WTC11 (cell line): Measurements from ENCODE around the gene OPN4. TPM values are rescaled to one million over a fixed set of nuclear protein-coding genes. Genes with fewer than 3 reads are reported as not detected.

ENCODE experiments used
- ATAC-seq: fragments of 200-7000 bp; cut with Tn5 transposase; 2 replicates; pipeline ENCODE4 v1.10.0; 2021; ENCODE audit warnings: mild to moderate bottlenecking, moderate library complexity
- CTCF ChIA-PET: fragments of 300-600 bp; sonication (Branson Sonifier 250); formaldehyde crosslinking; loops from one replicate; lab custom pipeline; 2021; ENCODE audit warnings: antibody characterized with exemption; lab: Charles Lee
- POLR2A ChIA-PET: fragments of 350-600 bp; sonication (Branson Sonifier 250); formaldehyde crosslinking; loops from one replicate; lab custom pipeline; 2021; ENCODE audit warnings: antibody characterized with exemption; lab: Charles Lee
- DNase-seq: peaks from one replicate; pipeline ENCODE4 v3.0.0; 2021; ENCODE audit warnings: low spot score
- H3K27ac Mint-ChIP-seq: 2 replicates; pipeline ENCODE4 v1.8.0; 2021; ENCODE audit warnings: mixed read lengths
- H3K27me3 Mint-ChIP-seq: 2 replicates; pipeline ENCODE4 v1.8.0; 2021; ENCODE audit warnings: low read depth, mild to moderate bottlenecking, moderate library complexity, mixed read lengths
- H3K36me3 Mint-ChIP-seq: 2 replicates; pipeline ENCODE4 v1.8.0; 2021; ENCODE audit warnings: mixed read lengths
- H3K4me1 Mint-ChIP-seq: 2 replicates; pipeline ENCODE4 v1.8.0; 2022; ENCODE audit warnings: mixed read lengths
- H3K4me3 Mint-ChIP-seq: 2 replicates; pipeline ENCODE4 v1.8.0; 2021; ENCODE audit warnings: mild to moderate bottlenecking, moderate library complexity, mixed read lengths
- H3K9me3 Mint-ChIP-seq: 2 replicates; pipeline ENCODE4 v1.8.0; 2021; ENCODE audit warnings: mixed read lengths
- ARID4B ChIP-seq: sonication (generic); formaldehyde crosslinking; IDR thresholded peaks from 2 replicates; pipeline ENCODE4 v1.8.0; 2023; ENCODE audit warnings: missing genetic modification reagents, mild to moderate bottlenecking, borderline replicate concordance
- ATF2 ChIP-seq: sonication (generic); formaldehyde crosslinking; IDR thresholded peaks from 2 replicates; pipeline ENCODE4 v1.8.1; 2022; ENCODE audit warnings: low read depth, missing genetic modification reagents, borderline replicate concordance
- IRF2 ChIP-seq: sonication (generic); formaldehyde crosslinking; IDR thresholded peaks from 2 replicates; pipeline ENCODE4 v1.8.0; 2022; ENCODE audit warnings: low read depth, missing genetic modification reagents, borderline replicate concordance
- KAT7 ChIP-seq: sonication (generic); formaldehyde crosslinking; IDR thresholded peaks from 2 replicates; pipeline ENCODE4 v1.8.1; 2023; ENCODE audit warnings: missing genetic modification reagents, mild to moderate bottlenecking, borderline replicate concordance
- NFE2L1 ChIP-seq: sonication (generic); formaldehyde crosslinking; IDR thresholded peaks from 2 replicates; pipeline ENCODE4 v1.8.1; 2023; ENCODE audit warnings: missing genetic modification reagents
- NR1H2 ChIP-seq: sonication (generic); formaldehyde crosslinking; IDR thresholded peaks from 2 replicates; pipeline ENCODE4 v1.9.0; 2021; ENCODE audit warnings: mild to moderate bottlenecking, moderate library complexity, missing genetic modification reagents
- NR2C2 ChIP-seq: sonication (generic); formaldehyde crosslinking; IDR thresholded peaks from 2 replicates; pipeline ENCODE4 v1.8.0; 2022; ENCODE audit warnings: mild to moderate bottlenecking, missing genetic modification reagents
- SMAD3 ChIP-seq: sonication (generic); formaldehyde crosslinking; IDR thresholded peaks from 2 replicates; pipeline ENCODE4 v1.8.0; 2022; ENCODE audit warnings: missing genetic modification reagents, mild to moderate bottlenecking, borderline replicate concordance
- ZMAT4 ChIP-seq: fragments of 250-450 bp; sonication (Bioruptor Pico); IDR thresholded peaks from 2 replicates; pipeline ENCODE4 v1.9.0; 2021; ENCODE audit warnings: mild to moderate bottlenecking
- ZNF121 ChIP-seq: sonication (generic); formaldehyde crosslinking; IDR thresholded peaks from 2 replicates; pipeline ENCODE4 v1.8.0; 2023; ENCODE audit warnings: missing genetic modification reagents
- ZNF425 ChIP-seq: fragments of 250-450 bp; sonication (Bioruptor Pico); conservative IDR thresholded peaks from 2 replicates; pipeline ENCODE4 v1.9.0; 2021; ENCODE audit warnings: mild to moderate bottlenecking
- ZNF512 ChIP-seq: sonication (generic); formaldehyde crosslinking; IDR thresholded peaks from 2 replicates; pipeline ENCODE4 v1.8.1; 2022; ENCODE audit warnings: missing genetic modification reagents, borderline replicate concordance
- total RNA-seq: library from RNA; stranded (reverse); gene quantifications from 3 replicates; pipeline ENCODE4 v1.2.3, GENCODE V29; 2021
- TF ChIP-seq, protein P1 (sequence below): sonication (generic); formaldehyde crosslinking; IDR thresholded peaks from 2 replicates; pipeline ENCODE4 v1.8.1; 2023; ENCODE audit warnings: mild to moderate bottlenecking, moderate library complexity, missing genetic modification reagents

OPN4 gene
- total RNA-seq, 1 experiment from 2014 or later: not detected

DNA sequence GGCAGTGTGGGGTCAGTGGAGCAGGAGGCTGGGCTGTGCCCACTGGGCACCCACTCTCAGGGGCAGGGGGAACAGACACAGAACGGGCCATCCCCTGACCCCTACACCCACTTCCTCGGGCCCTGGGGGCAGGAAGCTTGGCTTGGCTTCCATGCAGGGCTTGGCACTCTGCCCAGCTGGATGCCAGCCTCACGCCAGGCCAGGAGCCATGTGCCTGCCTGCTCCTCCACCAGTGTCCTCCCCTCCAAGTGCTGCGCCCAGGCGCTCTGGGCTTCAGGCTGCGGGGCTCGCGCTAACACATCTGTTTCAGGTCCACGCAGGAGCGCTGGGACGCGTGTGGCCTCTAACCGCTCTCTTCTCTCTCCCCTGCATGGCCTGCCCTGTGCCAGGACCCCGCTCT is 26.7 kb downstream of the OPN4 start:
- H3K9me3 Mint-ChIP-seq: no peaks in the 10 kb centered on the region
- CTCF ChIA-PET: interaction anchor here (1.8 kb wide), 1 partner anchor 12 kb away, joined by 6 read pairs; no protein-coding TSS in a partner anchor
- no peak overlapping the region for H3K27ac Mint-ChIP-seq
- H3K4me1 Mint-ChIP-seq: peaks cover 15% of the 10 kb centered on the region
- DNase-seq: no peak
- H3K36me3 Mint-ChIP-seq: no peaks in the 10 kb centered on the region
- H3K27me3 Mint-ChIP-seq: no peaks in the 10 kb centered on the region
- TF ChIP-seq KAT7 (no peak), IRF2 (CRISPR knock-in tag) (no peak), ATF2 (no peak), ZMAT4 (CRISPR knock-in tag) (no peak), ZNF425 (CRISPR knock-in tag) (no peak)
- TF ChIP-seq, all 79 proteins: peak for 0
- POLR2A ChIA-PET: no interaction called here
- no peak overlapping the region for H3K4me3 Mint-ChIP-seq
- no peak for ATAC-seq

GRCh38 chr10:86681722-86682386 is 27.5 kb downstream of the OPN4 start:
- peaks cover 15% of the 10 kb centered on the region for H3K4me1 Mint-ChIP-seq
- H3K9me3 Mint-ChIP-seq: no peaks in the 10 kb centered on the region
- H3K4me3 Mint-ChIP-seq: no peak overlapping the region
- no peak for TF ChIP-seq ZNF512
- no peak for TF ChIP-seq NFE2L1 (CRISPR knock-in tag)
- TF ChIP-seq ZNF121 (CRISPR knock-in tag): no peak
- TF ChIP-seq NR1H2: peak; percentile 18; the same call in 1 of the 2 replicates
- TF ChIP-seq, protein P1, sequence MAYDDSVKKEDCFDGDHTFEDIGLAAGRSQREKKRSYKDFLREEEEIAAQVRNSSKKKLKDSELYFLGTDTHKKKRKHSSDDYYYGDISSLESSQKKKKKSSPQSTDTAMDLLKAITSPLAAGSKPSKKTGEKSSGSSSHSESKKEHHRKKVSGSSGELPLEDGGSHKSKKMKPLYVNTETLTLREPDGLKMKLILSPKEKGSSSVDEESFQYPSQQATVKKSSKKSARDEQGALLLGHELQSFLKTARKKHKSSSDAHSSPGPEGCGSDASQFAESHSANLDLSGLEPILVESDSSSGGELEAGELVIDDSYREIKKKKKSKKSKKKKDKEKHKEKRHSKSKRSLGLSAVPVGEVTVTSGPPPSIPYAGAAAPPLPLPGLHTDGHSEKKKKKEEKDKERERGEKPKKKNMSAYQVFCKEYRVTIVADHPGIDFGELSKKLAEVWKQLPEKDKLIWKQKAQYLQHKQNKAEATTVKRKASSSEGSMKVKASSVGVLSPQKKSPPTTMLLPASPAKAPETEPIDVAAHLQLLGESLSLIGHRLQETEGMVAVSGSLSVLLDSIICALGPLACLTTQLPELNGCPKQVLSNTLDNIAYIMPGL: no peak
- TF ChIP-seq ARID4B: no peak
- no peak for TF ChIP-seq NR2C2 (CRISPR knock-in tag)
- TF ChIP-seq SMAD3: no peak
- TF ChIP-seq, all 79 proteins: peak for 1
- peak; percentile 9; the same call in 1 of the 2 replicates for ATAC-seq
- POLR2A ChIA-PET: no interaction called here
- Mint-ChIP-seq H3K36me3 (no peaks in the 10 kb centered on the region), H3K27me3 (no peaks in the 10 kb centered on the region), H3K27ac (0 out of 2 replicates have a peak overlapping the region, but pooled peaks have one; percentile 48)
- CTCF ChIA-PET: interaction anchor here (0.8 to 4.3 kb wide), 5 partner anchors 12 to 292 kb away, joined by 3 to 26 read pairs (median 3); no protein-coding TSS in a partner anchor
- DNase-seq: no peak
